Measurements from ENCODE around the gene SMTNL2.

- TF ChIP-seq HDAC3 (IDR thresholded peaks at IDR 0.05; ENCODE audit: borderline replicate concordance, partially characterized antibody): no peak
- no peak for TF ChIP-seq ZNF830 (CRISPR knock-in tag; IDR thresholded peaks at IDR 0.05)
- no peak for TF ChIP-seq IRF2 (CRISPR knock-in tag; IDR thresholded peaks at IDR 0.05)
- no peak for TF ChIP-seq MXI1 (IDR thresholded peaks at IDR 0.05; ENCODE audit: low read depth, low read length)
These were observed 14.7 kb upstream of the SMTNL2 start for GRCh38 chr17:4569591-4569990.
